AG10803 (cell line): Measurements from ENCODE around the gene CHPF.

Source experiments
- DNase-seq: peaks from one replicate; pipeline ENCODE4 v3.0.0; 2010; ENCODE audit warnings: low read depth
- H3K4me3 ChIP-seq: 2 replicates; pipeline ENCODE4 v1.5.1; 2011; ENCODE audit warnings: mild to moderate bottlenecking, low read length, control low read depth
- CTCF ChIP-seq: conservative IDR thresholded peaks from 2 replicates; pipeline ENCODE4 v1.5.1; 2011; ENCODE audit warnings: mild to moderate bottlenecking, low read length, control low read depth, inconsistent platforms

Gene CHPF

DNA sequence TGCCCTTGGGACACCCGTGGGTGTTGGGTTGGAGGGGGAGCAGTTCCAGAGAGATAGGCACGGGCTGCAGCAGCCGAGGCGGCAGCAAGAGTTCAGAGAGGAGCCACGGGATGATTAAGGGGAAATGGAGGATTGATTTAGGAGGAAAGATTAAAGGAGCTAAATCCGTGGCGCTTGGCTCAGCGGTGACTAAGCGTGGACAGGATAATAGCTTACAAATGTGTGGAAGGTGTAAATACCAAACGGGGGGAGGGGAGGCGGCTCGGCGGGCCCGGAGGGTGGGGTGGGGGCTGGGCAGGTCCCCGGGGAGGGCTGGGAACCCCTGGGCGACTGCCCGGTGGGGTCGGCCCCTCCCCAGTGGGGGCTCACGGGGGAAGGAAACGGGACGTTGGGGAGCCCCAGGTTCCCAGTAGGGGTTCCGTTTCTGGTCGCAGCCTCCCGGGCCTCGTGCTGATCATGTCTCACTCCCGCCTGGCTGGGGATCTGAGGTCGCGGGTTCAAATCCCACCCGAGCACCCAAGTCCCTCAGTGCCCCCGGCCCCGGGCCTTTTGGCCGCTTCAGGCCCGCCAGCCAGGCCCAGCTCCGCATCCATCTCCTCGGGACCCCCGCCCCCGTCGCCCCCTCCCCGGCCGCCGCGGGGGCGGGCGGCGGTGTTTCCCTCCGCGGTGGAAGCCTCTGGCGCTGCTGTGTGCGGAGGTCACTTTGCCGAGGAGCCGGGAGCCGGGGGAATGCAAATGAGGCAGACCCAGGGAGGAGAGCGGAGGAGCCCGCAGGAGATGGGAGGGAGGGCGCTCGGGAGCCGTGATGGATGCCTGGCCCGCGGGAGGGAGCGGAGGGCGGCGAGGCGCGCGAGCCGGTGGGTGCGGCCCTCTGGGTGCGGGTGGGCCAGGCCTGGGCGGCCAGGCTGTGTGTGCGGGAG is 21.2 kb downstream of the CHPF start:
- peak overlapping the region; percentile 15; the same call in 1 of the 2 replicates for H3K4me3 ChIP-seq
- DNase-seq = peak; percentile 84
- TF ChIP-seq CTCF = no peak

DNA sequence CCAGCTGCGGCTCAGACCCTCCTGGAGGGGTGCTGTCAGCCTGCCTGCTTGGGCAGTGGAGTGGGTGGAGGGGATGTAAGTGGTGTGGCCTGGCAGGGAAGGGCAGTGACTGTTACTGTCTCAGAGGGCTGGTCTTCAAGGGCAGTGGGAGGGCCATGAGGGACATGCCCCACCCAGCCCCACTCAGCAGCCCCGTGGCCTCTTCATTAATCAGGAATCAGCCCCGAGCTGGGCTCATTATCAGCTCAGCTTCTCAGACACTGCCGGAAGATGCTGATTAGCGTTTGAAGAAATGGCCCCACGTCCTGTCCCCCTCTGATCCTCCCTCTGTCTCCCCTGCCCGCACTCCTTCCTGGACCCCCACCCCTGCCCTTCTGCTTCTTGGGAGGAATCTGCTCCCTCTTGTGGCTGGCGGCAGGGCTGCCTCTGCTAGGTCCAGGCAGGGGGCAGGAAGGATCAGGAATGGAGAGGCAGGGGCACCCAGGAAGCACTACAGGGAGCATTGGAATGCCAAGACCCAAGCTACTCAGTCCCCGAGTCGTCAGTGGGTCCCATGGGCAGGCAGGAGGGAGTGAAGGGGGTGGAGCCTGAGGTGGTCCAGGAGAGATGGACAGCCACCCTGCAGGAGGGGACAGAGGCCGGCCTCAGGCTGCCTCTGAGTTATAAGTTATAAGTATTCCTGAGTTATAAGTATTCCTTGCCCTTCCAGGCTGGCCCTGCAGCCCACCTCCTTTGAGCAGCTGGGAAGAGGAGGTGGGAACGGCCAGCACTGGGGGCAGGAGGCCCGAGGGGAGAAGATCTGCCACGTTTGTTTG is 22.3 kb downstream of the CHPF start:
- peak; percentile 76 for TF ChIP-seq CTCF
- no peak overlapping the region for H3K4me3 ChIP-seq

DNA sequence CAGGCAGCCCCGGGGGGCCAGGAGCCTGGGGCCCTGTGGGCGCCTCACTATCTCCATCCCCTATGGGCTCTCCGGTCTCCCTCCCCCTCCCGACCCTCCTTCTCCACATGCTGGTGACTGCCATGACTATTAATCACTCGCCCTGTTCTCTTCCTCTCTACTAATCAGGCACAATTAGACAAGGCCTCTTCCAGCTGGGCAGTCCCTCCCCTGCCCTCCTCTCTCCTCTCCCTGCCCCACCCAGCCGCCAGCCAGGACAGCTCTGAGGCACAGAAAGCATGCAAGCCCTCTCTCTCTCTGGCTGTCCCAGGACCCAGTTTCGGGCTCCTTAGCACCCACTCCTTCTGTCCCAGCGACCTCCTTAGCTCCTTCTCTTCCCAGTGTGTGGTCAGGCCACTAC is 23.5 kb downstream of the CHPF start:
- H3K4me3 ChIP-seq = no peak overlapping the region
- DNase-seq = no peak
- TF ChIP-seq CTCF = no peak

More for the DNA sequence above, 22.3 kb downstream of the CHPF start:
- DNase-seq = peak; percentile 34

GRCh38 chr2:219519526-219519916 is 24.1 kb downstream of the CHPF start:
- no peak for DNase-seq
- TF ChIP-seq CTCF = no peak

DNA sequence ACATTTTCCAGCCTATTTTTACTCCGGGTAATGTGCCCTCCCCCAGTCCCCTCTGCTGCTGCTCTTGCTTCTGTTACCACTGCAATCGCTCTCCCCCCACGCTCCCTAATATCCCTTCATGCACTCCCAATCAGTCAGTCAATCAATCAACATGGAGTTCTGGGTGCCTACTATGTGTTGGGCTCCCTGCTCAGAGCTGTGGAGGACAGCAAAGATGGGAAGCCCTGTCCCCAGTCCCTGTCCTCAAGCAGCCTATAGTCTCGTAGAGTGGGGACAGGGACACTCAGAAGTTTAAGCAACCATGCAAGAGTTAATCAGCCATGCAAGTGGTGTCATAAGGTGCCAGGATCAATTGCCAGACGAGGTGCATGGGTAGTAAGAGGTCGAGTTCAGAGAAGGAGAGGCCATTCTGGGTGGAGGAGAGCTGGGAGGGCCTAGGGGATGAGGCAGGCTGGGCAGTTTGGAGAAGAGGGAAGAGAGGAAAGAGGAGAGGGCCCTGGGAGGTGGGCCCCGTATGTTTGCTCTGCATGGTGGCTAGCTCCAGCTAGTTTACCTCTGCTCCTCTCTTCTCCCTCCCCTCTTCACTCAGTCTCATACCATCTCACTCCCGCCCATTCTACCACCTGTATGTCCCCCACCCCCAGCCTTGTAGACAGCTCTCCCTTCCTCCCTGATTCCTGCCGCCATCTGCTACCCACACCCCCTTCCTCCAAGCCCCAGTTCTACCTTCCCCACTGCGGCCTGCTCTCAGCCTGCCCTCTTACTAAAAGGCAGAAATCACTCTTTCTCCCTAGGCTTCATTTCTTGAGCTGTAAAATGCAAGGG is 25.4 kb downstream of the CHPF start:
- DNase-seq = no peak
- no peak for TF ChIP-seq CTCF
- H3K4me3 ChIP-seq = no peak overlapping the region

More at GRCh38 chr2:219519526-219519916, 24.1 kb downstream of the CHPF start:
- no peak overlapping the region for H3K4me3 ChIP-seq

GRCh38 chr2:219516888-219517287 is 26.7 kb downstream of the CHPF start:
- TF ChIP-seq CTCF = no peak

More at GRCh38 chr2:219516888-219517287, 26.7 kb downstream of the CHPF start:
- H3K4me3 ChIP-seq = no peak overlapping the region
- no peak for DNase-seq
